Activated CD4-positive, alpha-beta T cell treated with anti-CD3 and anti-CD28 coated beads, Interleukin-2, amount 10 ng/mL, durations not matched to agents 7 days and 5 days (primary cell): ENCODE results near the gene DYNC1I1. TPM values are rescaled to one million over a fixed set of nuclear protein-coding genes. Genes with fewer than 3 reads are reported as not detected.

Experiments used
- CTCF ChIA-PET: fragments of 350-600 bp; sonication (Branson Sonifier 250); formaldehyde crosslinking; loops from one replicate; lab custom pipeline; 2021; ENCODE audit warnings: antibody characterized with exemption; lab: Charles Lee
- POLR2A ChIA-PET: fragments of 350-600 bp; sonication (Branson Sonifier 250); formaldehyde crosslinking; loops from one replicate; lab custom pipeline; 2021; ENCODE audit warnings: antibody characterized with exemption; lab: Charles Lee
- DNase-seq: peaks from one replicate; pipeline ENCODE4 v3.0.0-alpha.2; 2020
- H3K27ac Mint-ChIP-seq: one replicate; pipeline ENCODE4 v1.8.0; 2021; ENCODE audit warnings: mild to moderate bottlenecking, moderate library complexity, mixed read lengths
- H3K27me3 Mint-ChIP-seq: one replicate; pipeline ENCODE4 v1.8.0; 2021; ENCODE audit warnings: mixed read lengths
- H3K36me3 Mint-ChIP-seq: one replicate; pipeline ENCODE4 v1.8.0; 2021; ENCODE audit warnings: low read depth, mixed read lengths
- H3K4me1 Mint-ChIP-seq: one replicate; pipeline ENCODE4 v1.8.0; 2021; ENCODE audit warnings: mixed read lengths
- H3K4me3 Mint-ChIP-seq: one replicate; pipeline ENCODE4 v1.8.0; 2021; ENCODE audit warnings: mild to moderate bottlenecking, moderate library complexity, mixed read lengths
- H3K9me3 Mint-ChIP-seq: one replicate; pipeline ENCODE4 v1.8.0; 2021; ENCODE audit warnings: mixed read lengths
- total RNA-seq, 2 experiments: library from RNA; stranded (reverse); gene quantifications; one replicate each; pipeline ENCODE4 v1.2.3, GENCODE V29; 2021

Gene DYNC1I1
- total RNA-seq, 2 experiments from 2014 or later: not detected

DNA sequence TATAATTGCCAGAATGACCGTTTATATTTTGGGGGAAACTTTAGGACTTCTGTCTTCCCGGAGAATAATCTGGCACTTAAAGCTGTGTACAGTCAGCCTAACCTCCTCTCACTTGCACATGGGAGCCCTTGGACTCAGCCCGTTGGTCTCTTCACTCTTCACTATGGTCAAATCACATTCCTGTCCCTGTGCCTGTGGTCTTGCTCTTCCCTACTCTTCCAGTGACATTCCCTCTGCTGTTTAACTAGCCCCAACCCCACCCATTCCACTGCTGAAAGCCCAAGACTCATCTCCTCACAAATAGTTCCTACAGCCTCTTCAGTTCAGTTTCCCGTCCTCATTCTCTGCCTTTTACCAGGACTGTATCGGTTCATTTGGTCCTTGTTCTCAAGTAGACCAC lies 135.0 kb downstream of the DYNC1I1 start:
- no peaks in the 10 kb centered on the region for H3K36me3 Mint-ChIP-seq
- CTCF ChIA-PET: no interaction called here

DNA sequence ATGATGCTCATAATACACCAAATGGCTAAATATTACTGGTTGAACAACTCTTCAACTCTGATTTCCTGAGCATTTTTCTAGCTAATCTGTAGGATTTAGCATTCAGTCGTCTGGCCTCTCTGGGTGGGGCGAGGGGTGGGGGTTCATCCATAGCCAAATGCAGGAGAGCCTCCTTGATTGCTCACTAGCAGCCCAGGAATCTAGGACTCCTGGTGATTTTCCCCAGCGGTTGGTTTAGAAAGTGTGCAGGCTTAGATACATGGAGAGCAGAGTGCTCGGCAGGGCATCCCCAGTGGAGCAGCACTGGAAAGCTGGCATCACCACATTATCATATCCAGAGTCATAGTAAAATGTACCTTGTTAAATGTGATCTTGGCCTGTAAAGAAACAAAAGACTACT lies 136.1 kb downstream of the DYNC1I1 start:
- H3K36me3 Mint-ChIP-seq: no peaks in the 10 kb centered on the region
- DNase-seq: no peak
- H3K9me3 Mint-ChIP-seq: no peaks in the 10 kb centered on the region
- ChIA-PET CTCF (no interaction called here), POLR2A (no interaction called here)
- H3K4me3 Mint-ChIP-seq: no peak overlapping the region
- H3K4me1 Mint-ChIP-seq: no peaks in the 10 kb centered on the region
- peaks cover 14% of the 10 kb centered on the region for H3K27me3 Mint-ChIP-seq
- no peak overlapping the region for H3K27ac Mint-ChIP-seq

More for the DNA sequence above, 135.0 kb downstream of the DYNC1I1 start:
- DNase-seq: no peak
- H3K9me3 Mint-ChIP-seq: no peaks in the 10 kb centered on the region
- H3K4me3 Mint-ChIP-seq: no peak overlapping the region
- peaks cover 11% of the 10 kb centered on the region for H3K27me3 Mint-ChIP-seq
- H3K27ac Mint-ChIP-seq: no peak overlapping the region
- no peaks in the 10 kb centered on the region for H3K4me1 Mint-ChIP-seq
- POLR2A ChIA-PET: no interaction called here

DNA sequence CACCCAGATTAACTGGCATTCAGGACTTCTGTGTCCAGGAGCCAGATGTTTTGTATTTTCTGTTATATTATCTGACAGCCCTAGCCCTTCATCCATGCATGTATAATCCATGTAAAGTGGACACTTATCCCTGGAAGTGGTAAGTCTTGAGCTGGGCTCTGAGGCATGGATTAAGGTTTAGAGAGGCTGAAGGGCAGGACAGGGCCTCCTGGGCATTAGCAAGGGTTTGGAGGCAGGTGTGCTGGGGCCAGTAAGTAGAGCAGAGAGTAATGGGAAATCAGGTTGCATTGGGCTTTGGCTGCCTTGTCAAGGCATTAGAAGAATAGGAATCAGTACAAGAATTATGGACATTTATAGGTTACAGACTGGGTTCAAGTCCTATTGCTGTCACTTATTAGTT lies 138.0 kb downstream of the DYNC1I1 start:
- ChIA-PET POLR2A (no interaction called here), CTCF (no interaction called here)
- Mint-ChIP-seq H3K27ac (no peak overlapping the region), H3K4me3 (no peak overlapping the region), H3K4me1 (no peaks in the 10 kb centered on the region), H3K36me3 (no peaks in the 10 kb centered on the region), H3K27me3 (peaks cover 20% of the 10 kb centered on the region), H3K9me3 (no peaks in the 10 kb centered on the region)
- no peak for DNase-seq

DNA sequence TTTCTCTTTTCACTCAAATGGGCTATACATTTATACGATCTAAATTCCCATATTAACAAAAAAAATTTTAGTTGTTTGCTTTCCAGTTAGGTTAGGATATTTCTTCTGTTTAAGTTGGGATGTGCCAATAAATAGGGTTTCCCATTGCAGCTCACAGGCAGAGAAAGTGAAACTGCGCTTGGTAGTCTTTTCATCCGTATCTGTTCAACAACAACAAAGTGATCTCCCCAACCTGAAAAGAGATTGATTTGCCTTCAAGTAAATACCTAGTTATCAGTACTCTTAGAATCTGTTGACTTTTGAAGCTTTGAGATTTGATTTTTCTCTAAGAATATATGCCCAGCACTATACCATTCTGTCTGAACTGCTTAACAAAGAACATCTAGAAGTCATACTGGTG lies 143.4 kb downstream of the DYNC1I1 start:
- H3K27me3 Mint-ChIP-seq: peaks cover 21% of the 10 kb centered on the region
- peaks cover 5% of the 10 kb centered on the region for H3K4me1 Mint-ChIP-seq
- no peak overlapping the region for H3K4me3 Mint-ChIP-seq
- no peak overlapping the region for H3K27ac Mint-ChIP-seq
- CTCF ChIA-PET: interaction anchor here (1.0 kb wide), 1 partner anchor 1112 kb away, joined by 4 read pairs; no protein-coding TSS in a partner anchor
- DNase-seq: no peak
- POLR2A ChIA-PET: no interaction called here
- H3K36me3 Mint-ChIP-seq: no peaks in the 10 kb centered on the region
- no peaks in the 10 kb centered on the region for H3K9me3 Mint-ChIP-seq

DNA sequence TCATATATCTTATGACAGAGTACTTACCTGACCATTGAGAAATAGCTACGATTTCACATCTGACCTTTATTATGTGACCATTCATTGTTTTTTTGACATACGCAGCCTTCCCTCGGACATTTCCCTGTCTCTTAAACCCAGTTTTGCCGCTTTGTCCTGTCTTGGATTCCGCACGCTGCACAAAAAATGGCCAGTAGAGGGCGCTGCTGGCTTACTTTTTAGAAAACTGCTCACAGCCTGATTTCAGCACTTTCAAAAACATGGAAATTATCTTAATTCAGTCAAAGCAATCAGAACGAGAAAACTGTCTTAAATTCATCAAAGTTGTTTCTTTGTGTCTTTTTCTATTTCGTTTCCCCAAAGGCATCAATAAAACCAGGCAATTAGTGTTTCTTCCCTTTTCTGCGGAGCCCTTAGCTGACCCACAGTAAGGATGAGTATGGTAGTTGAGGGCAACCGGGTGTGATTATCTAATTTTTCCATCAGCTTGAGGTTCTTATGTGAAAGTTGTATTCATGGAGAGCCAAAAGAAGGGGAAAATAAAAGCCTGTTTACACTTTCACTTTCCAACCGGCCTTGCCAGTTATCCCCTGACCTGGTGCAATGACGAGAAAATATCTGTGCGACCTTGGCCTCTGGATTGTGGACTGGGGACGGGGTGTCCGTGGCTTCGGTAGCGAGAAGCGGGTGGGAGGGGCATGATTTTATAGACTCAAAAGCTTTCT lies 144.4 kb downstream of the DYNC1I1 start:
- CTCF ChIA-PET: interaction anchor here (1.0 to 1.3 kb wide), 2 partner anchors 12 to 1111 kb away, joined by 3 to 4 read pairs; no protein-coding TSS in a partner anchor
- peak; percentile 78 for DNase-seq
- Mint-ChIP-seq H3K27ac (no peak overlapping the region), H3K27me3 (peaks cover 25% of the 10 kb centered on the region), H3K9me3 (no peaks in the 10 kb centered on the region), H3K4me1 (peaks cover 7% of the 10 kb centered on the region), H3K4me3 (no peak overlapping the region), H3K36me3 (no peaks in the 10 kb centered on the region)
- POLR2A ChIA-PET: no interaction called here

DNA sequence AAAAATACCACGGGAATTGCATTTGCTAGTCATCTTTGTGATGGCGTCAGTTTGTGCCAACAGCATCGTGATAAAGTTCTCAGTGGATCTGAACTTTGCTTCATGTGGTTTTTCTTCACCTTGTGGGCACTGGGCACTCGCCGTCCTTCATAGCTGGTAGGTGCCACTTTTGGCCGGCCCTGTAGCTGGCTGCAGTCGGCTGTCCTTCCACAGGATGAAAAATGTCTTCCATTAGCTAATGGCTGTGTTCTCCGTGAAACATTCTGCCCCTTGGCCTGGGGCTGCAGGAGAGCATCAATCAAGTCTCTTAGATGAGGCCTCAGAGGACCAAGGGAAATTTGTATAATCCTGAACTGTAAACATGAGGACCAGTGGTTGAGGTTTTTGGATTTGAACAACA lies 145.3 kb downstream of the DYNC1I1 start:
- no peaks in the 10 kb centered on the region for H3K36me3 Mint-ChIP-seq
- CTCF ChIA-PET: interaction anchor here (1.3 kb wide), 1 partner anchor 11 kb away, joined by 3 read pairs; no protein-coding TSS in a partner anchor
- no peaks in the 10 kb centered on the region for H3K9me3 Mint-ChIP-seq
- H3K4me1 Mint-ChIP-seq: peaks cover 7% of the 10 kb centered on the region
- POLR2A ChIA-PET: no interaction called here
- no peak for DNase-seq
- no peak overlapping the region for H3K27ac Mint-ChIP-seq
- H3K4me3 Mint-ChIP-seq: no peak overlapping the region
- H3K27me3 Mint-ChIP-seq: peaks cover 19% of the 10 kb centered on the region

DNA sequence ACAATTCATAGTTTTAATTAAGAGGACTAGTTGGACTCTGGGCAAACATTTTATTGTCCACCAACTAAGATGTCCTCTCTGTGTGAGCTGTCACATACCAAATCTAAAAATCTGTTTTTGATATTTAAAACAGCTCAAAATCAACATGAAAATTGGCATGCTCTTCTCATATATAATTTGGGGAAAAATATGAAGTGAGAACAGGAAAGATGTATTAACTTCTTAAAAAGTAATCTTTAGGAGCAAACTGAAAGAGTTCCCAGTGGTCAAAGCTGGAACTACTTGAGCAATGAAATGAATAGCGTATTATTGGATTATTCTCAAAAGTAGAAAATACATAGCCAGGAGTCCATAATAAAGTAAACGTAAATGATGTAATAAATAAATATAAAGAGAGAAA lies 147.2 kb downstream of the DYNC1I1 start:
- Mint-ChIP-seq H3K4me3 (no peak overlapping the region), H3K27ac (no peak overlapping the region), H3K4me1 (peaks cover 7% of the 10 kb centered on the region), H3K27me3 (peaks cover 18% of the 10 kb centered on the region), H3K9me3 (no peaks in the 10 kb centered on the region), H3K36me3 (no peaks in the 10 kb centered on the region)
- POLR2A ChIA-PET: no interaction called here
- no peak for DNase-seq
- CTCF ChIA-PET: no interaction called here

DNA sequence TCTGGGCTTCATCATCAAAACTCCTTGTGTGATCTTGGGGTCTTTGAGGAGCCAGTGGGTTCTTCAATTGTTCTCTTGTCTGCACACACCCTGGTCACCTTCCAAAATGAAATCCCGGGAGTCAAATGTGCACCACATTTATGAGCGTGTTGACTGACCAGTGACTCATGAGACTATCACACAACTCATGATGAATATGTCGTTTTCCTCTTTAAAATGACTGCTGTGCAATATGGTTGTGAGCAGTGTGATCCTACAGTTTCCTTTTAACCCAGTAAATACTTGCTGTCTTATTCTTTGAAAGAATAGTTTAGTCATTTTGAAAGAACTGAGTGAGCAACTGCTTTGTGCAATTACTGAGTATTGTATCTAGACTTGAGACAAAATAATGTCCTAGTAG lies 149.2 kb downstream of the DYNC1I1 start:
- peaks cover 4% of the 10 kb centered on the region for H3K4me1 Mint-ChIP-seq
- ChIA-PET POLR2A (no interaction called here), CTCF (no interaction called here)
- H3K4me3 Mint-ChIP-seq: no peak overlapping the region
- peaks cover 10% of the 10 kb centered on the region for H3K27me3 Mint-ChIP-seq
- no peaks in the 10 kb centered on the region for H3K36me3 Mint-ChIP-seq
- H3K9me3 Mint-ChIP-seq: no peaks in the 10 kb centered on the region
- DNase-seq: no peak
- no peak overlapping the region for H3K27ac Mint-ChIP-seq

DNA sequence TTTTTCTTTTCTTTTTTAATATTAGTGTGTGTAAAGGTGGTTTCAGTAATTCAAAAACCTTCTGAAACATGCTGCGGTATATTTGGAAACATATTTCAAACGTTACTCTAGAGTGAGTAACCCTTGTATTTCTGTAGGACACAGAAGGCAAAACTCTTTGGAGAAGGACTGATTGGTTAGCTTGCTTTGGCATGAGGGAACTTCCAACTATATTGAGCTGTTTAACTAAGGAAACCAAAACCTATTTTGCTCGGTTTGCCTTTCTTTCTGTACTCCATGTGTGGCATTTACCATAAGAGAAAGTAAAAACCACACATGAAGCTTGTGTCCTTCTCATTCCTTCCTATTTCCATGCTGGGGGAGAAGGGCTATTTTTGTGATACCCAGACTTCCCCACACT lies 149.8 kb downstream of the DYNC1I1 start:
- ChIA-PET CTCF (no interaction called here), POLR2A (no interaction called here)
- Mint-ChIP-seq H3K4me3 (no peak overlapping the region), H3K36me3 (no peaks in the 10 kb centered on the region), H3K9me3 (no peaks in the 10 kb centered on the region), H3K4me1 (peaks cover 1% of the 10 kb centered on the region), H3K27ac (no peak overlapping the region), H3K27me3 (peaks cover 12% of the 10 kb centered on the region)
- DNase-seq: no peak

DNA sequence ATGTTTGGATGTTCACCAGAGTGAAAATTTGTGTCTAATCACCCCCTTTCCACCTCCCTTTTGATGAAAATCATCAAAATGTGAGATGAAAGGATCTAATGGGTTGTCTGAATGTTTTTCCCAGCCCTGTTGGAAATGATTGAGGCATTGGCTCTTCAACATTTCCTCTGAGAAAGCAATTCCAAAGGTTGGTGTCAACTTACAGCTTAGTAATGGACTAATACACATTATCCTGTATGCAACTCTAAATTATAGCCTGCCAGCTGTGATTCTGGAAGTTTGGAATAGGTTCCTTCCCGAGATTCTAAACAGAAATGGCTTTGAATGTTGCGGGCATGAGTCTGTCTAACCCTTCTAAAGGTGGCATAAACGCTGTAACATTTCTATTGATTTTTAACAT lies 152.9 kb downstream of the DYNC1I1 start:
- H3K9me3 Mint-ChIP-seq: no peaks in the 10 kb centered on the region
- peaks cover 21% of the 10 kb centered on the region for H3K27me3 Mint-ChIP-seq
- POLR2A ChIA-PET: no interaction called here

DNA sequence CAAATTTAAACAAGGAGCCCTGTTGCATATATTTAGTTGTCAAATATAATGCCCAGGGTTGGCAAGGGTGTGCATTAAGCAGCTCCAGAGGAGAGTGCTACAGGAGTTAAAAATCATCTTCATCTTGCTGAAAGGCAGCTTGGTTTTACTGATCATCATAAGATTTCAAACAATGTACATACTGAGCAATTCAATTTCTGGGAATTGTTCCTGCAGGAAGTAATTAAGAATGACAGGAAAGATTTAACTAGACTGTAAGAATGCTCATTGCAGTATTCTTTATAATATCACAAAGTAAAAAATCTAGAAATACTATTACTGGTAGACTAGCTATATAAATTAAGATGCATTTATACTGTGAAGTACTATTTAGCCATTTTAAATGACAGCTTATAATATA lies 153.6 kb downstream of the DYNC1I1 start:
- no peak for DNase-seq
- Mint-ChIP-seq H3K4me3 (no peak overlapping the region), H3K4me1 (peaks cover 1% of the 10 kb centered on the region), H3K36me3 (no peaks in the 10 kb centered on the region), H3K9me3 (no peaks in the 10 kb centered on the region), H3K27ac (no peak overlapping the region), H3K27me3 (peaks cover 21% of the 10 kb centered on the region)
- CTCF ChIA-PET: no interaction called here
- POLR2A ChIA-PET: no interaction called here

More for the DNA sequence above, 152.9 kb downstream of the DYNC1I1 start:
- no peak overlapping the region for H3K4me3 Mint-ChIP-seq
- no peak for DNase-seq
- CTCF ChIA-PET: no interaction called here
- no peak overlapping the region for H3K27ac Mint-ChIP-seq
- peaks cover 1% of the 10 kb centered on the region for H3K4me1 Mint-ChIP-seq
- H3K36me3 Mint-ChIP-seq: no peaks in the 10 kb centered on the region

DNA sequence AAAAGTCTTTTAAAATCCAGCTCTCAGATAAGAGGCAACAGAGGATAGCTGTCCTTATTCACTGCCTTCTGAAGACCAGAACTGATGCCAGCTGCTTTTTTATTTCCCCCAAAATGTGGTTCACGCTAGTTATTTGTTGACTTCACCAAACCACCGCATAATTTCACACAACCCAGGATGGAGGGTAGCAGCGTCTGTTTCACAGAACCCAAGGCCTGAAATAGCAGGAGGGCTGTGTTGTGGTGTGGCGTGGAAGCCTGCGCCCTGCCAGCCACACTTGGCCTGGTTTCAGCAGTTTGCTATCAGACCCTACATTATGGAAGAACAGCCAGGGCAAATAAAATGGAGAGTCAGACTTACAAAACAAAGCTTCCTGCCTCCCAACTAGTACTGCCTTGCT lies 155.4 kb downstream of the DYNC1I1 start:
- Mint-ChIP-seq H3K36me3 (no peaks in the 10 kb centered on the region), H3K4me1 (no peaks in the 10 kb centered on the region), H3K27me3 (peaks cover 18% of the 10 kb centered on the region), H3K9me3 (no peaks in the 10 kb centered on the region), H3K27ac (no peak overlapping the region), H3K4me3 (no peak overlapping the region)
- CTCF ChIA-PET: interaction anchor here (0.9 kb wide), 1 partner anchor 10 kb away, joined by 3 read pairs; no protein-coding TSS in a partner anchor
- POLR2A ChIA-PET: no interaction called here
- DNase-seq: no peak

DNA sequence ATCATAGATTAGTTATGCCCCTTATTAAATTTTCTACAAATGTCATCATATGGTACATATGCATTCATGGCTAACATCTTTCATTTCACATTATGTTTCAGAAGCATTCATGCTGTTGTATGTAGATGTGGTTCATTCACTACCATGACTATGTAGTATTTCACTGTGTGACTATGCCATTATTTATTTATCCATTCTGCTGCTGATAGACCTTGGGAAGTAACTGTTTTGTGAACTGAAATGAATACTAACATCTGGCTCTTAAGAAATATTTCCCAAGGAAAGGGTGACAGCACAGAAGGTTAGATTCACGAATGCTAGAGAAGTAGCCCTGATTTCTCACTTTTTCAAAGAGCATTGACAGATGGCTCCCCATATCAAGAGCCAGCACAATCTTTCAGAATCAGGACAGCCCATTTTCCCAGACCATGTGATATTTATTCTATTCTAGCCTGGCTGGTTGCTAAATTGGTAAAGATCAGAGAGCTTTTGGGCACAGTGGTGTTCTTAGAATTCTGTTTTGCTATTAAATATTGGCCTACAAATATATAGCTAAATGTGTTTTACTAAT lies 157.4 kb downstream of the DYNC1I1 start:
- DNase-seq: no peak
- ChIA-PET POLR2A (no interaction called here), CTCF (no interaction called here)
- no peak overlapping the region for H3K27ac Mint-ChIP-seq
- H3K4me1 Mint-ChIP-seq: no peaks in the 10 kb centered on the region
- no peaks in the 10 kb centered on the region for H3K36me3 Mint-ChIP-seq
- H3K4me3 Mint-ChIP-seq: no peak overlapping the region
- H3K9me3 Mint-ChIP-seq: no peaks in the 10 kb centered on the region
- H3K27me3 Mint-ChIP-seq: peaks cover 18% of the 10 kb centered on the region
